Ishikawa (cell line): Measurements from ENCODE around the gene ZC3H6.

Source experiments
- CEBPB ChIP-seq: IDR thresholded peaks from 2 replicates; pipeline ENCODE4 v1.6.1; 2012
- CREB1 ChIP-seq: IDR thresholded peaks from 2 replicates; pipeline ENCODE4 v1.6.1; 2012; ENCODE audit warnings: low read depth
- EGR1 ChIP-seq: IDR thresholded peaks from 2 replicates; pipeline ENCODE4 v1.6.1; 2012
- EP300 ChIP-seq: IDR thresholded peaks from 2 replicates; pipeline ENCODE4 v1.6.1; 2012; ENCODE audit warnings: borderline replicate concordance
- FOXM1 ChIP-seq: IDR thresholded peaks from 2 replicates; pipeline ENCODE4 v1.6.1; 2012; ENCODE audit warnings: low read depth, borderline replicate concordance
- NFIC ChIP-seq: IDR thresholded peaks from 2 replicates; pipeline ENCODE4 v1.6.1; 2012
- RAD21 ChIP-seq: IDR thresholded peaks from 2 replicates; pipeline ENCODE4 v1.6.1; 2012; ENCODE audit warnings: low read depth
- TAF1 ChIP-seq: IDR thresholded peaks from 2 replicates; pipeline ENCODE4 v1.6.1; 2012; ENCODE audit warnings: low read depth, mild to moderate bottlenecking
- TCF12 ChIP-seq: IDR thresholded peaks from 2 replicates; pipeline ENCODE4 v1.6.1; 2012; ENCODE audit warnings: low read depth
- TEAD4 ChIP-seq: IDR thresholded peaks from 2 replicates; pipeline ENCODE4 v1.6.1; 2012
- YY1 ChIP-seq: IDR thresholded peaks from 2 replicates; pipeline ENCODE4 v1.6.1; 2012; ENCODE audit warnings: low read depth
- ZBTB7A ChIP-seq: IDR thresholded peaks from 2 replicates; pipeline ENCODE4 v1.6.1; 2012; ENCODE audit warnings: low read depth
- TF ChIP-seq, protein P1 (sequence below): IDR thresholded peaks from 2 replicates; pipeline ENCODE4 v1.6.1; 2012
- TF ChIP-seq, protein P2 (sequence below): IDR thresholded peaks from 2 replicates; pipeline ENCODE4 v1.6.1; 2012; ENCODE audit warnings: low read depth, mild to moderate bottlenecking
- TF ChIP-seq, protein P3 (sequence below): IDR thresholded peaks from 2 replicates; pipeline ENCODE4 v1.6.1; 2012

Gene ZC3H6

DNA sequence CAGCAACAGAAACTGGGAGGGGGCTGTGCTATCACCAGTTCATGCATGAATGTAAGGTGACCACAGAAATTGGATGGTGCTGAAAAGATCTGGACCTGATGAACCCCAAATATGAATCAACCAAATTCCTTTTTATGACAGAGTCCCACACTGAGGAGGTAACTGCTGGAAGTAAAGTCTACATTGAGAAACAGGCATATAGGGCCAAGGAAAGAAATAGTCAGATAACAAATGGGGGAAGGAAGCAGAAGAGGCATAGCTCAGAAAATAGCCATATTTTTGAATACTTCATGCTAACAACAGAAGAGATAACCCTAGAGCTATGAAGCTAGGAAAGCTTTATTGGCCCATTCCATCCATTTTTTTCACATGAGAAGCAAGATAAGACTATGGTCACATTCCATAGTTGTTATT, 25.8 kb downstream of the ZC3H6 start:
- no peak for TF ChIP-seq YY1
- TF ChIP-seq TEAD4 = no peak
- TF ChIP-seq, protein P1, sequence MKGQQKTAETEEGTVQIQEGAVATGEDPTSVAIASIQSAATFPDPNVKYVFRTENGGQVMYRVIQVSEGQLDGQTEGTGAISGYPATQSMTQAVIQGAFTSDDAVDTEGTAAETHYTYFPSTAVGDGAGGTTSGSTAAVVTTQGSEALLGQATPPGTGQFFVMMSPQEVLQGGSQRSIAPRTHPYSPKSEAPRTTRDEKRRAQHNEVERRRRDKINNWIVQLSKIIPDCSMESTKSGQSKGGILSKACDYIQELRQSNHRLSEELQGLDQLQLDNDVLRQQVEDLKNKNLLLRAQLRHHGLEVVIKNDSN = no peak
- no peak for TF ChIP-seq CREB1
- TF ChIP-seq NFIC = no peak
- no peak for TF ChIP-seq ZBTB7A
- TF ChIP-seq, protein P2, sequence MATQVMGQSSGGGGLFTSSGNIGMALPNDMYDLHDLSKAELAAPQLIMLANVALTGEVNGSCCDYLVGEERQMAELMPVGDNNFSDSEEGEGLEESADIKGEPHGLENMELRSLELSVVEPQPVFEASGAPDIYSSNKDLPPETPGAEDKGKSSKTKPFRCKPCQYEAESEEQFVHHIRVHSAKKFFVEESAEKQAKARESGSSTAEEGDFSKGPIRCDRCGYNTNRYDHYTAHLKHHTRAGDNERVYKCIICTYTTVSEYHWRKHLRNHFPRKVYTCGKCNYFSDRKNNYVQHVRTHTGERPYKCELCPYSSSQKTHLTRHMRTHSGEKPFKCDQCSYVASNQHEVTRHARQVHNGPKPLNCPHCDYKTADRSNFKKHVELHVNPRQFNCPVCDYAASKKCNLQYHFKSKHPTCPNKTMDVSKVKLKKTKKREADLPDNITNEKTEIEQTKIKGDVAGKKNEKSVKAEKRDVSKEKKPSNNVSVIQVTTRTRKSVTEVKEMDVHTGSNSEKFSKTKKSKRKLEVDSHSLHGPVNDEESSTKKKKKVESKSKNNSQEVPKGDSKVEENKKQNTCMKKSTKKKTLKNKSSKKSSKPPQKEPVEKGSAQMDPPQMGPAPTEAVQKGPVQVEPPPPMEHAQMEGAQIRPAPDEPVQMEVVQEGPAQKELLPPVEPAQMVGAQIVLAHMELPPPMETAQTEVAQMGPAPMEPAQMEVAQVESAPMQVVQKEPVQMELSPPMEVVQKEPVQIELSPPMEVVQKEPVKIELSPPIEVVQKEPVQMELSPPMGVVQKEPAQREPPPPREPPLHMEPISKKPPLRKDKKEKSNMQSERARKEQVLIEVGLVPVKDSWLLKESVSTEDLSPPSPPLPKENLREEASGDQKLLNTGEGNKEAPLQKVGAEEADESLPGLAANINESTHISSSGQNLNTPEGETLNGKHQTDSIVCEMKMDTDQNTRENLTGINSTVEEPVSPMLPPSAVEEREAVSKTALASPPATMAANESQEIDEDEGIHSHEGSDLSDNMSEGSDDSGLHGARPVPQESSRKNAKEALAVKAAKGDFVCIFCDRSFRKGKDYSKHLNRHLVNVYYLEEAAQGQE = no peak
- TF ChIP-seq CEBPB = no peak
- no peak for TF ChIP-seq TAF1
- no peak for TF ChIP-seq EP300
- TF ChIP-seq RAD21 = no peak
- TF ChIP-seq FOXM1 = no peak
- TF ChIP-seq EGR1 = no peak
- no peak for TF ChIP-seq TCF12
- TF ChIP-seq, protein P3, sequence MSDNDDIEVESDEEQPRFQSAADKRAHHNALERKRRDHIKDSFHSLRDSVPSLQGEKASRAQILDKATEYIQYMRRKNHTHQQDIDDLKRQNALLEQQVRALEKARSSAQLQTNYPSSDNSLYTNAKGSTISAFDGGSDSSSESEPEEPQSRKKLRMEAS = no peak

DNA sequence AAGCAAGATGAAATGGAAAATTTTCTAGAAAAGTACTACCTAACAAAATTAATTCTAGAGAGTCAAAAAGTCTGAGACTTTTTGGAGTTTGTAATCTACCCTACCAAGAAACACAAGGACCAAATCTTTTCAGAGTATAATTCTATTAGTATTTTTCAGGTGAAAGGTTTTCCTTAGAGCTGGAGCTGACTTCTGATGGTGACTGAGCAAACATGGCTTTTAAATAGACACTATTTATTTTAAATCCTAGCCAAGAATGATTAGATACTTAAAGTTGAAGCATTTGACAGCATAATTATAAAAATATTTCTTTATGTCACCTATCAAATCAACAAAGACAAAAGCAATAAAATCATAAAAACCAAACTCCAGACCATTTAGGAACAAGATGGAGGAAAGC, 26.6 kb downstream of the ZC3H6 start:
- TF ChIP-seq TAF1 (no peak), NFIC (no peak), YY1 (no peak), EP300 (no peak), EGR1 (no peak)
- TF ChIP-seq, protein P1 = no peak

DNA sequence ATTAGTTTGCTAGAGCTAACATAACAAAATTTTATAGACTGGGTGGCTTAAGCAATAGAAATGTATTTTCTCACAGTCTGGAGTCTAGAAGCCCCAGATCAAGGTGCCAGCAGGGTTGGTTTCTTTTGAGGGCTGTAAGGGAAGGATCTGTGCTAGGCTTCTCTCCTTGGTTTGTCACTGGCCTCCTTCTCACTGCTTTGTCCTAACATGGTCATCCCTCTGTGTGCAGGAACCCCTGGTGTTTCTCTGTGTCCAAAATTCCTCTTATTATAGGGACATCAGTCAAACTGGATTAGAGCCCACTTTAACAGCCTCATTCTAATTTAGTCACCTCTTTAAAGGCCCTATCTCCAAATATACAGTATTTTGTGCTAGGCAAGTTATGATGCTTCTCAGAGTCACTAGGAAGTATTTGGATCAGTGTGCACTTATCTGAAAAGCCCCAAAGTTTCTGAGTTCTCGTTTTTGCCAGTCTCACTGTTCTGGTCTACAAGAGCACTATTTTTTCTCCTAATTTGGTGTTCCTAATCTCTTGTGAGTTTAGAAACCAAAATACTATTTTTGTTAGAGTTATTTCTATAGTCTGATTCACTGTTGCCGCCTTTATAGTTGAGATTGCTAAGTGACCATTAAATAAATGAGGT, 29.0 kb downstream of the ZC3H6 start:
- TF ChIP-seq, protein P2 = no peak
- TF ChIP-seq TCF12 (no peak), YY1 (no peak), ZBTB7A (no peak), TAF1 (no peak), TEAD4 (no peak), EP300 (no peak), CEBPB (no peak), EGR1 (no peak), RAD21 (no peak), FOXM1 (no peak)
- TF ChIP-seq, protein P3 = no peak
- TF ChIP-seq, protein P1 = no peak

DNA sequence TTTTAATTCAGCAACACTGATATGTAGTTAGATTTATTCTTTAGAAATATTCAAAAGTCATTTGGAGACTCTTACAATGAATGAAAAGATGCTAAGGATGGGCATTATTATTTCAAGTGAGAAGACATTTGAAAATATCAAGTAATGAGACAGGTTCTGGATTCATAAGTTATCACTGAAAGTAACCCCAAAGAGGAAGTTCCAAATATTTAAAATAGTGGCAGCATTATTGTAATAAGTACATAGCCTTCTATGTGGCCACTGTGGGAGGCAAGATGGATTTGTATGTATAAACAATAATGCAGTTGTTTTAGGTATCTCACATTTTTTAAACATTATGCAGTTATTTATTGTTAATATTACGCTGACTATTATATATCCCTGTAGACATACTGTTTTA, 29.7 kb downstream of the ZC3H6 start:
- TF ChIP-seq, protein P2 = no peak
- no peak for TF ChIP-seq TAF1
- TF ChIP-seq ZBTB7A = no peak
- no peak for TF ChIP-seq TCF12
- no peak for TF ChIP-seq EGR1
- TF ChIP-seq, protein P1 = no peak
- TF ChIP-seq, protein P3 = no peak
- TF ChIP-seq CREB1 = no peak
- no peak for TF ChIP-seq TEAD4
- no peak for TF ChIP-seq EP300
